ENCODE measurements around the gene TPRN.

The TPRN gene

GRCh38 chr9:137193771-137194170, 6.8 kb downstream of the TPRN start:
- no peak for DNase-seq (ENCODE audit: low read depth)
- H3K4me3 ChIP-seq (replicated peaks; ENCODE audit: low read depth, low read length): no peak overlapping the region
- no peak for TF ChIP-seq CTCF (IDR thresholded peaks at IDR 0.05; ENCODE audit: low read length, missing control alignments)

GRCh38 chr9:137192859-137193258, 7.7 kb downstream of the TPRN start:
- H3K4me3 ChIP-seq (replicated peaks; ENCODE audit: low read depth, low read length): no peak overlapping the region
- DNase-seq (ENCODE audit: low read depth): no peak
- TF ChIP-seq CTCF (IDR thresholded peaks at IDR 0.05; ENCODE audit: low read length, missing control alignments): no peak

GRCh38 chr9:137192448-137192780, 8.1 kb downstream of the TPRN start:
- H3K4me3 ChIP-seq (replicated peaks; ENCODE audit: low read depth, low read length): no peak overlapping the region
- TF ChIP-seq CTCF (IDR thresholded peaks at IDR 0.05; ENCODE audit: low read length, missing control alignments): no peak
- DNase-seq (ENCODE audit: low read depth): no peak

- TF ChIP-seq CTCF (IDR thresholded peaks at IDR 0.05; ENCODE audit: low read length, missing control alignments): no peak
- no peak overlapping the region for H3K4me3 ChIP-seq (replicated peaks; ENCODE audit: low read depth, low read length)
- no peak for DNase-seq (ENCODE audit: low read depth)
Measured at GRCh38 chr9:137191691-137192447, 8.7 kb downstream of the TPRN start.

GRCh38 chr9:137191245-137191644, 9.3 kb downstream of the TPRN start:
- TF ChIP-seq CTCF (IDR thresholded peaks at IDR 0.05; ENCODE audit: low read length, missing control alignments): no peak
- no peak for DNase-seq (ENCODE audit: low read depth)
- H3K4me3 ChIP-seq (replicated peaks; ENCODE audit: low read depth, low read length): no peak overlapping the region

GRCh38 chr9:137190315-137190856, 10.2 kb downstream of the TPRN start:
- TF ChIP-seq CTCF (IDR thresholded peaks at IDR 0.05; ENCODE audit: low read length, missing control alignments): no peak
- no peak overlapping the region for H3K4me3 ChIP-seq (replicated peaks; ENCODE audit: low read depth, low read length)
- no peak for DNase-seq (ENCODE audit: low read depth)
